Spleen (tissue), 7 donors: Measurements from ENCODE around the gene ARHGAP19.

Source experiments
- POLR2A ChIP-seq, 3 donors: fragments of 450-650 bp; IDR thresholded peaks; one replicate each; pipeline ENCODE4 v1.5.1; 2017; ENCODE audit warnings: antibody characterized with exemption in 3 of 3, mild to moderate bottlenecking in 1 of 3
- POLR2AphosphoS5 ChIP-seq, 3 donors: sonication (generic); formaldehyde crosslinking; IDR thresholded peaks; one replicate each; pipeline ENCODE4 v1.5.1; 2017; ENCODE audit warnings: antibody characterized with exemption in 3 of 3
- TF ChIP-seq, protein P1 (sequence below), 11 experiments: fragments of 200-600 bp in 7 of 11; fragments of 450-650 bp in 4 of 11; sonication (generic) in 4 of 11; IDR thresholded peaks in 8 of 11; conservative IDR thresholded peaks in 3 of 11; 1 replicate in 7 of 11; 2 replicates in 4 of 11; pipeline versions ENCODE4 v1.4.0 to v1.8.0; 2016 to 2021; ENCODE audit warnings: antibody characterized with exemption in 11 of 11, inconsistent platforms in 4 of 11, mild to moderate bottlenecking in 1 of 11
- donor health status: DM: no; HTN: no; CAD: no; lungs with moderate emphysema.
- donor health status: DM: no; HTN: no; CAD: no.
- donor health status: DM: no; HTN: no; CAD: no.

DNA sequence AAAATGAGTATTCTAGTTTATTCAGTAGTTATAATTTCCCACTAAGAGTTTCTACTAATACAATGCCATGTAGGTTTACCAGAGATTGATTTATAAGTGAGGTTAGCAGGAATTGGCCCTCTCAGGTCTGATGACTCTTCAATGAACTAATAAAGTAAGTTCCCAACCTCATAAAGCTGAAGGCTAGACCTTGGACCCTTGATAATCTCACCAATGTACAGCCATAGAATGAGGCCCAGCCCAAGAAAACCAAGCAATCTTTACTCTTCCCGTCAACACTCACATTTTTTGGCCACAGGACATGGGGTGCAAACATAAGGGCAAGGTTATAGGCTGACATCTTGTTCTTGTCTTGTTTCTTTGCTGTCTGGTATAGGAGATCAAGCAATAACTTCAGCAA lies 33.3 kb downstream of the ARHGAP19 start:
- TF ChIP-seq, protein P1, sequence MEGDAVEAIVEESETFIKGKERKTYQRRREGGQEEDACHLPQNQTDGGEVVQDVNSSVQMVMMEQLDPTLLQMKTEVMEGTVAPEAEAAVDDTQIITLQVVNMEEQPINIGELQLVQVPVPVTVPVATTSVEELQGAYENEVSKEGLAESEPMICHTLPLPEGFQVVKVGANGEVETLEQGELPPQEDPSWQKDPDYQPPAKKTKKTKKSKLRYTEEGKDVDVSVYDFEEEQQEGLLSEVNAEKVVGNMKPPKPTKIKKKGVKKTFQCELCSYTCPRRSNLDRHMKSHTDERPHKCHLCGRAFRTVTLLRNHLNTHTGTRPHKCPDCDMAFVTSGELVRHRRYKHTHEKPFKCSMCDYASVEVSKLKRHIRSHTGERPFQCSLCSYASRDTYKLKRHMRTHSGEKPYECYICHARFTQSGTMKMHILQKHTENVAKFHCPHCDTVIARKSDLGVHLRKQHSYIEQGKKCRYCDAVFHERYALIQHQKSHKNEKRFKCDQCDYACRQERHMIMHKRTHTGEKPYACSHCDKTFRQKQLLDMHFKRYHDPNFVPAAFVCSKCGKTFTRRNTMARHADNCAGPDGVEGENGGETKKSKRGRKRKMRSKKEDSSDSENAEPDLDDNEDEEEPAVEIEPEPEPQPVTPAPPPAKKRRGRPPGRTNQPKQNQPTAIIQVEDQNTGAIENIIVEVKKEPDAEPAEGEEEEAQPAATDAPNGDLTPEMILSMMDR (IDR thresholded peaks at IDR 0.05 in 8 of 11, conservative IDR thresholded peaks at IDR 0.05 in 3 of 11) = no peak
- no peak for TF ChIP-seq POLR2A (IDR thresholded peaks at IDR 0.05)
- TF ChIP-seq POLR2AphosphoS5 (IDR thresholded peaks at IDR 0.05) = no peak
